NCI-H82 (cell line): ENCODE measurements around the gene GNAI1.

Source experiments
- DNase-seq: peaks from one replicate; lab custom pipeline; 2025; lab: John Stamatoyannopoulos, UW

Gene GNAI1

GRCh38 chr7:80253237-80253636 lies 118.6 kb downstream of the GNAI1 start:
- DNase-seq, result no peak

GRCh38 chr7:80253653-80254052 lies 119.0 kb downstream of the GNAI1 start:
- DNase-seq, result no peak

- no peak for DNase-seq
Observed at GRCh38 chr7:80255656-80256055, 121.0 kb downstream of the GNAI1 start.

GRCh38 chr7:80257756-80258155 lies 123.1 kb downstream of the GNAI1 start:
- DNase-seq, result no peak

- no peak for DNase-seq
Observed at GRCh38 chr7:80260606-80261005, 126.0 kb downstream of the GNAI1 start.

GRCh38 chr7:80263333-80263732 lies 128.7 kb downstream of the GNAI1 start:
- DNase-seq, result no peak

GRCh38 chr7:80263821-80264220 lies 129.2 kb downstream of the GNAI1 start:
- no peak for DNase-seq

GRCh38 chr7:80264769-80265495 lies 130.3 kb downstream of the GNAI1 start:
- DNase-seq, result no peak

GRCh38 chr7:80272560-80273239 lies 138.1 kb downstream of the GNAI1 start:
- DNase-seq, result no peak

GRCh38 chr7:80273327-80273726 lies 138.7 kb downstream of the GNAI1 start:
- no peak for DNase-seq

GRCh38 chr7:80275192-80275605 lies 140.6 kb downstream of the GNAI1 start:
- DNase-seq, result no peak
